Inflammatory macrophage (primary cell): ENCODE results near the gene PRPF8.
A peak's percentile ranks its signal among the peaks of the same experiment; 100 is the strongest.

Experiments used
- DNase-seq, 2 donors: peaks; one replicate each; pipeline ENCODE4 v3.0.0-alpha.2; 2020 to 2022

The PRPF8 gene

GRCh38 chr17:1643999-1644492, 40.6 kb downstream of the PRPF8 start:
- DNase-seq, result peak; percentile 24 to 63

DNA sequence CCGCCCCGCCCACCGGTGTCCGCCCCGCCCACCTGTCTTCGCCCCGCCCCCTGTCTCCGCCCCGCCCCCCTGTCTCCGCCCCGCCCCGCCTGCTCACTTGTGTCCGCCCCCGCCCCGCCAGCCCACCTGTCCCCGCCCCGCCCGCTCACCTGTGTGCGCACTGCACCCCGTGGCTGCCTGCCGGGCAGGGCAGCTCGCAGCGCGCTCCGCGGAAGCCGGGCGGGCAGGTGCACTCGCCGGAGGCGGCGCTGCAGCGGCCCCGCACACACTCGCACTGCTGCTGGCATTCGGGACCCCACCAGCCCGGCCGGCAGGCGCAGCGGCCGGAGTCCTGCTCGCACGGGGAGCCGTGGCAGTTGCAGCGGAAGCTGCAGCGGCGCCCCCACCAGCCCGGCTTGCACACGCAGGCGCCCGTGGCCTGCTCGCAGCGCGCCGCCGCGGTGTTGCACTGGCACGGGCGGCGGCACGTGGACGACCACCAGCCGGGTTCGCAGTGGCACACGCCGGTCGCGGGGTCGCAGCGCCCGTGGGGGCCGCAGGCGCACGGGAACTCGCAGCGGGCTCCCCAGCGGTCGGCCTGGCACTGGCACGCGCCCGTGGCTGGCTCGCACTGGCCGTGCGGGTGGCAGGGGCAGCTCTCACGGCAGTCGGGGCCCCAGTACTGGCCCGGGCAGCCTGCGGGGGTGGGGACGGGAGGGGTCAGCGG, 41.2 kb downstream of the PRPF8 start:
- DNase-seq, result peak in 1 of 2 donors; percentile 47

GRCh38 chr17:1641065-1641403, 43.6 kb downstream of the PRPF8 start:
- no peak for DNase-seq

- no peak for DNase-seq
Observed at GRCh38 chr17:1640329-1641064, 44.2 kb downstream of the PRPF8 start.

DNA sequence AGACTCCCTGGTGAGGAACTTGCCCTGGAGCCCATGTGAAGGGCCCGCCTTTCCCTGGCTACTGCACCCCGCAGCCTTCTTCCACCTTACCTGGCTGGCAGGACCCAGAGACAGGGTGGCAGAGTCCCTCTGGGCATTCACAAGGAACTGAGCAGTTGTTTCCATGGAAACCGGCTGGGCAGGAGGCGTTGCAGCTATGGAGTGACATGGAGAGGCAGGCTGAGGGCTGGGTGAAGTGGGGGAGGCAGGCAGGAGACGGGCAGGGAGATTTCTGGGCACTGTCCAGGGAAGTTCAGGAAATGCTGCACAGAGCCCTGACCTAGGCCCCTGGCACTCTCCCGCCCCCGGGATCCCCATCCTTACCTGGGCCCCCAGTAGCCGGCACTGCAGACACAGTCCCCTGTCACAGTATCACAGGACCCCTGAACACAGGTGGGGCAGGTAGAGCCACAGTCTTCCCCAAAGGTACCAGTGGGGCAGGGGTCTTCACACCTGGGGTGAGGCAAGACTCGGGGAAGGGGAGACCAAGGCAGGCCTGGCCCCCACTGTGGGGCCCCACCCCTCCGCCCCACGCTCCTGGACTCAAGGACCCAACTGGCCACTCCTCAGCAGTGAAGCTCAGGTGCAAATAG, 45.0 kb downstream of the PRPF8 start:
- DNase-seq, result no peak

DNA sequence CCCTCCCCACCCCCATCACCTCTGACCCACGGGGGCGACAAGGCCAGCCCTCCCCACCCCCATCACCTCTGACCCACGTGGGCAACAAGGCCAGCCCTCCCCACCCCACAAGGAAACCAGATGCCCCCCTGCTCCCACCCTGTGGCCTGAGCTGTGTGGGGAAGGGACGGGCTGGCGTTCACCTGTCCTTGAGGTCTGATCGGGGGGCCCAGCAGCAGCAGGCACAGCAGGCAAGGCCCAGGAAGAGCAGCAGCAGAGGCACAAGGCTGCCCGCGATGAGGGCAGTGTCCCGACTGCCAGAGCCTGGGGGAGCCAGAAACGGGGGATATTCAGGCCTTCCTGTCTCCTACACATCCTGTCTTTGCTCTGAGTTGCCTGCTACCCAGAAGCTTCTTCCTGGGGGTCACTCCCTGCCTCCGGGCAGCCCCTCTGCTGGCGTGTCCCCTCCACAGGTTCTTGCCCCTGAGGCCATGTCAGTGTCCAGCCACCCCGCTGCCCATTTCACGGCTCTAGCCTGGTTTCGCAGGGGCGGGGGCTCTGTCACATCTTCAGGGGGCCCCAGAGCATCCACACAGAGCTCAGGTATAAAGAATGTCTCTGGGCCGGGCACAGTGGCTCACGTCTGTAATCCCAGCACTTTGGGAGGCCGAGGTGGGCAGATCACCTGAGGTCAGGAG, 45.9 kb downstream of the PRPF8 start:
- DNase-seq, result no peak

- no peak for DNase-seq
Observed at GRCh38 chr17:1638171-1638590, 46.5 kb downstream of the PRPF8 start.

GRCh38 chr17:1636732-1637285, 47.9 kb downstream of the PRPF8 start:
- no peak for DNase-seq

- no peak for DNase-seq
Observed at GRCh38 chr17:1635675-1636465, 48.8 kb downstream of the PRPF8 start.

DNA sequence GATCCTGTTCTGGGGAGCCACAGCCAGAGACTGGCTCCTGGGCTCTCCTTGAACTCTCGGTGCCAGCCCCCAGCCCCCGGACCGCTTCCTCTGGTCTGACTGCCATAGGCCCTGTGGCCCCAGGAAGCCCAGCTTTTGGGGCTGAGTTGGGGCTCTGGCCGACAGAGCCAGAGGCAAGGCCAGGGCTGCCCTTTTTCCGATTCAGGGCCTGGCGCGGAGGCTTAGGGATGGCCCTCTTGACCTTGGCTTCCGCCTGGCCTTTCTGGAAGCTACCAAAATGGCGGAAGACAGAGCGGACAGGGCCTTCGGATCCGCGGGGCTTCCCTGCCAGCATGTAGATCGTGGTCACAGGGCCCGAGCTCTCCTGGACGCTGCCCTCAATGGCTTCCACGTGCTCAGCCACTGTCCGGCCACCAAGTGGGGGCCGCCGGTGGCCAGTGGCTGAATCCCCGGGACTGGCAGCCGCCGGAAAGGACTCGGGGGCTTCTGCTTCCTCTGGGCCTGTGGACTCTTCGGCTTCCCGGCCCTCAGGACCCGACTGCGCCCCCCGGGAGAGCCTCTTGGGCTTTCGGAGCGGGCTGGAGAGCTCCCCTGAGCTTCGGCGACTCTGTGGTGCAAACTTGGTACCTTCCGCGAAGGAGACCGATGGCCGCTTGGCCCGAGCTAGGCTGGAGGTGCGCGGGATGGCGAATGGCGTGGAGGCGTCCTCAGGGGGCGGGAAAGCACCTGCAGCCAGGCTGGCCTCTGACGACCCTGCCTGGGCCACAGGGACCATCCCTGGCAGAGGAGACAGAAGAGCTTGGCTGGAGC, 49.6 kb downstream of the PRPF8 start:
- no peak for DNase-seq

- peak; percentile 25 to 38 for DNase-seq
Observed at GRCh38 chr17:1630662-1631061, 54.0 kb downstream of the PRPF8 start.

GRCh38 chr17:1629504-1630310, 55.0 kb downstream of the PRPF8 start:
- DNase-seq, result peak; percentile 35 to 52

DNA sequence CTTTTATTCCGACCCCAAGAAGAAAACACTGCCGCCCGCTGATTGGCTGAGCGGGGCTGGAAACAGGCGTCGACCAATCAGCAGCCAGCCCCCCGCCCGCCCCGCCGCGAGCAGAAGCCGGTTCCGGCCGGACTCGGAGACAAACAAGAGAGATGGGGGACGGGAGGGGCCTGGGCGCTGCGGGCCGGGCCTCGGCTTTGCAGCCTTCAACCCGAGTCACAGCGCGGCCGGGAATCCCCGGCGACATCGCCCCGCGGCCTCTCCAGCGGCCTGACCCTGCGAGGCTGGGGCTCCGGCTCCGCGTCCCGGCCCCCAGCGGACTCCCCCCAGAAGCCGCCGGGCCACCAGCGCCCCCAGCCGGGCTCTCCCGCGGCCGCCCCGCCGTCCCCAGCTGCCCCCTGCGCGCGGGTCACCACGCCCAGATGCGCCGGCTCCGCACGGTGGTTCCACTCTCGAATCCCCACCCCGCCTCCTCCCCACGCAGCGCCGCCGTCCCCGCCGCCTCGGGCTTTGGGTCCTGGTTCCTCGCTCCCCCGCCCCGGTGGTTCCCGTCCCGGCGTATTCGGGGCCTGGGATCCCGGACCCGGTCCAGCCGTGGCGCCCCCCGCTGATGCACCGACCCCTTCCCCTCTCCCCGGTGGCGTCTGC, 55.7 kb downstream of the PRPF8 start:
- DNase-seq, result peak; percentile 87 to 89

- DNase-seq, result peak; percentile 82 to 89
Observed at GRCh38 chr17:1627982-1628855, 56.4 kb downstream of the PRPF8 start, which contains the start of gene SLC43A2. SLC43A2 (minus strand) TSS chr17:1628834; CDS start chr17:1627874, 960 bp downstream.

DNA sequence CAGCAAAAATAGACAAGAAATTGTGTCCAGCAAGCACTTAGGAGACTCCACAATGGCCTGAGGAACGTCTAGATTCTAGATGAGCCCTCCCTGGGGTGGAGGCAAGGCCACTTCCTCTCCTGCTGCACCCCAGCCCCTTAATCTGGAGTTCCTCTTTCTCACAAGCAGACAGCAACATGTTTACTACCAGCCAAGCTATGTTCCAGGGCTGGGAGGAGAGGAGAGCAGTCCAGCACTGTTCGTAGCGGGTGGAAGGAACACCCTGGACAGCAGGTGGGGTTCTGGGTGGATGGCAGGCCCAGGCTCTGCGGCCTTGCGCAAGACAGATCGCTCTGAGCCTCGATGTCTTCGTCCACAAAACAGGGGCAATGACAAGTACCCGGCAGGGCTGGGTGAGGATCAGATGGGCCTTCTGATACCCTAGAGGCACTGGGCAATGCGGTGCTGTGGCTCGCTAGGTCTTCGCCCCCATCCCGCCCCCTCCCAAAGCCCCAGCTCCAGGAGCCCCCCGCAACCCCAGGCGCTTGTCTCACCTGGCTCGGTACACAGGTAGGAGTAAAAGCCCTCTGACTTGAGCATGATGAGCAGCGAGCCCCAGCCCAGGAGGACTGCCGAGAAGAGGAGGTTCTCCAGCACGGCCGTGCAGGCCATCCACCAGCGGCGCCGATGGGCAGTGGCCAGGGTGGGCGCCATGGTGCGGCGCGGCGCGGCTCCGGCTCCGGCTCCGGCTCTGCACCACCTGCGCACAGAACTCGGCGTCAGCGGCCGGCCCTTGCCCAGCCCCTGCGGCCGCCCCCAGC, 57.3 kb downstream of the PRPF8 start:
- peak; percentile 74 to 79 for DNase-seq

DNA sequence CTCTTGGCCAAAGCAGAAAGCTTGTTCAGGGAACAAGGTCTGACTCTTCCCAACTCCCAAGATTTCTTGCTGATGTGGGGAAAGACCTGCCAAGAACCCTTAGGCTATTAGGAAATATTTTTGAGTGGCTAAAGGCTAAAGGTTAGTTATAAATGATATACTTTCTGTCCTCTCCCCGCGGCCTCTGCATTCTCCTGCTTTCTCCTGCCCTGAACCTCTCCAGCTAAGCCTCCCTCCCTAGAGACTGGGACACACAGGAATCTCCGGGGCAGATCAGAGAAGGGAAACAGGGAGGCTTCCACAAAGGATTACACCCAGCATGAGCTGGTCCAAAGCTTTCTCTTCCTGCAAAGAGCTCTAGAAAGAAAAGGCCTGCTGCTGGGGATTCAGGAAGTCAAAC, 58.3 kb downstream of the PRPF8 start:
- DNase-seq, result no peak

DNA sequence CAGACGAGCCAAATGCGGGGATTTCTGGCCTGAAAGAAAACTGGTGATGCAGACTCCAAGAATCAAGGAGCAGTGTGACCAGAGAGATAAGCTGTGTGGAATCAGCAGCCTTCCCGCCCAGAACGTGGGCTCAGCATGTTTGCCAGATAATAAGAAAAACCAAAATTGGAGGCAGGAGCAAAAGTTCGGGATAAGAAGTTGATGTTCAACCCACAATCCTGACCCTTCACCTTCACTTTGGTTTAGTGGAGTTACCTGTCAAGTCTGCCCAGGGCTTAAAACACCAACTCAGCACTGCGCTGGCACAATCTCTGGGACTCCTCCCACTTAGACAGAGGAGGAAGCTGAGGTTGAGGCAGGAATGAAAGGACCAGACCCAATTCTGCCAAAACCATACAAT, 59.1 kb downstream of the PRPF8 start:
- DNase-seq, result peak in 1 of 2 donors; percentile 32
